GM12891 (cell line): ENCODE results near the gene PLEKHA5.

Experiments
- POLR2A ChIP-seq: IDR thresholded peaks from 2 replicates; pipeline ENCODE4 v1.6.1; 2011; ENCODE audit warnings: low read depth, low read length, control low read depth
- POLR2AphosphoS5 ChIP-seq: IDR thresholded peaks from 2 replicates; pipeline ENCODE4 v1.6.1; 2011; ENCODE audit warnings: low read depth, low read length, control low read depth

GRCh38 chr12:19302100-19302640 lies 172.6 kb downstream of the PLEKHA5 start:
- TF ChIP-seq POLR2AphosphoS5 (no peak), POLR2A (no peak)
